ENCODE data around the gene AGPAT1.
A peak's percentile ranks its signal among the peaks of the same experiment; 100 is the strongest.

AGPAT1 gene

DNA sequence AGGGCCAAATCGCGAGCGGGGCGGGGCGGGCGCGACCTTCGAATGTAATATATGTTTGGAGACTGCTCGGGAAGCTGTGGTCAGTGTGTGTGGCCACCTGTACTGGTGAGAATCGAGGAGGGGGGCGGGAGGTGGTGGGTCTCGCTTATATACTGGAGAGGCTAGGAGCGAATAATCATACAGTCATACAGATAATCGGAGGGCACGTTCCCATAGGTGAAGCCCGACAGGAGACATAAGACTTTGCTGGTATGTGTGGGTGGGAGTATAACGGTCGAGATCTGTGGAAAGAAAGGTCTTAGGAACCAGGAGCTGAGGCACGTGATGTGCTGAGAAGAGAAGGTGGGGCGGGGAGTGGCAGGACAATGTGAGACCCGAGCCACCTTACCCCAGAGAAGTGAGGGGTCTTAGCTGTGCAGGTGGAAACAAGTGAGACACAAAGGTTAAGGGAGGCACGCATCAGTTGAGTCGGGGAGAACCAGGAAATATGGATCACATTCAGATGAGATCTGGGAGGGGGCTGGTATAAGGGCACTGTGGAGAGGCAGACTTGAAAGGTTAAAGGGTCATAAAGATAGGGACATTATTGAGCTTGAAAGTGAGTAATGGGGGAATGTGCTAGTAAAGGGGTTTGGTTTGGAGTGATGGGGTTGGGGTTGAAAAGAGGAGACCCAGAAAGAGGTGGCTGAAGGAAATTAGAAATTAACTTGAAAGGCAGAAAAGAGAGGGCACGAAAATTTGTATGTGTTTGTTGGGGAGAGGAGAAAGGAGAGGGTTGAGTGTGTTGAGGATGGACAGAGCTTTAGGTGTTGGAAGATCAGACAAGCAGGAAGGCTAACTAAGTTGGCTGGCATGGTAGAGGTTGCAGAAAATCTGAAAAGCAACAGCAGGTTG, 2.9 kb upstream of the AGPAT1 start:
- peaks cover 34% of the 10 kb centered on the region for H3K36me3 ChIP-seq (ENCODE audit: insufficient read depth, low read length)
- H3K27me3 ChIP-seq (ENCODE audit: insufficient read depth, low read length): no peaks in the 10 kb centered on the region
- peak overlapping the region; percentile 62 for H3K4me3 ChIP-seq (ENCODE audit: low read length)
- H2AFZ ChIP-seq (ENCODE audit: low read depth, low read length): no peak overlapping the region
- peaks cover 37% of the 10 kb centered on the region for H3K4me1 ChIP-seq (ENCODE audit: insufficient read depth, low read length)
- no peaks in the 10 kb centered on the region for H3K9me3 ChIP-seq (ENCODE audit: low read length)

GRCh38 chr6:32177788-32178546, 2.1 kb upstream of the AGPAT1 start, which contains the start of gene RNF5:
Gene RNF5 (plus strand): TSS chr6:32178405. CDS start chr6:32178512, 107 bp downstream.
- Histone ChIP-seq H2AFZ (ENCODE audit: low read depth, low read length) (no peak within 1 kb of the TSS), H3K4me1 (ENCODE audit: insufficient read depth, low read length) (peaks cover 37% of the 10 kb centered on the region), H3K36me3 (ENCODE audit: insufficient read depth, low read length) (peaks cover 31% of the 10 kb centered on the region), H3K27me3 (ENCODE audit: insufficient read depth, low read length) (no peaks in the 10 kb centered on the region), H3K4me3 (ENCODE audit: low read length) (peak within 1 kb of the TSS; percentile 62), H3K9me3 (ENCODE audit: low read length) (no peaks in the 10 kb centered on the region)

GRCh38 chr6:32177183-32177787, 1.4 kb upstream of the AGPAT1 start:
- no peaks in the 10 kb centered on the region for H3K27me3 ChIP-seq (ENCODE audit: insufficient read depth, low read length)
- peaks cover 24% of the 10 kb centered on the region for H3K36me3 ChIP-seq (ENCODE audit: insufficient read depth, low read length)
- no peaks in the 10 kb centered on the region for H3K9me3 ChIP-seq (ENCODE audit: low read length)
- H3K4me3 ChIP-seq (ENCODE audit: low read length): peak overlapping the region; percentile 62
- peaks cover 37% of the 10 kb centered on the region for H3K4me1 ChIP-seq (ENCODE audit: insufficient read depth, low read length)
- no peak overlapping the region for H2AFZ ChIP-seq (ENCODE audit: low read depth, low read length)

GRCh38 chr6:32176476-32177182, 745 bp upstream of the AGPAT1 start:
- Histone ChIP-seq H3K9me3 (ENCODE audit: low read length) (no peaks in the 10 kb centered on the region), H3K27me3 (ENCODE audit: insufficient read depth, low read length) (no peaks in the 10 kb centered on the region), H3K4me1 (ENCODE audit: insufficient read depth, low read length) (peaks cover 37% of the 10 kb centered on the region), H3K4me3 (ENCODE audit: low read length) (peak overlapping the region; percentile 62), H2AFZ (ENCODE audit: low read depth, low read length) (no peak overlapping the region), H3K36me3 (ENCODE audit: insufficient read depth, low read length) (peaks cover 19% of the 10 kb centered on the region)

DNA sequence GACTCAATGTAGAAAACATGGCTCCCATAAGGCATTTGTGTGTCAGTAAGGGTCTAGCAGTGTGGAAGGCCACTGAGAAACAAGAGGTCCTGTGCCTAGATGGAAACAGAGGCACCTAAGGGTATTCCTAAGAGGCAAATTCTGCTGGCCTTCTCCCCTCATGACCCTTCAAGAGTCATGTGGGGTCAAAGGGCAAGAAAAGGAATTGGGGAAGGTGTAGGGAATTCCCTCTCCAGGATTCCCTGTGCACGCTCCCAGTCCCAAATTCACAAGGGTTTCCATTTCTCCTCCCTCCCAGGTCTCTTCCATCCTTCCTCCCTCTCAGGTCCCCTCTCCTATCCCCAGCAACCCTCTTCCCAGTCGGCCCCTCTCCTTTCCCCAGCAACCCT, 568 bp downstream of the AGPAT1 start:
- Histone ChIP-seq H3K4me3 (ENCODE audit: low read length) (peak overlapping the region; percentile 62), H2AFZ (ENCODE audit: low read depth, low read length) (no peak overlapping the region), H3K4me1 (ENCODE audit: insufficient read depth, low read length) (peaks cover 37% of the 10 kb centered on the region), H3K27me3 (ENCODE audit: insufficient read depth, low read length) (no peaks in the 10 kb centered on the region), H3K36me3 (ENCODE audit: insufficient read depth, low read length) (peaks cover 23% of the 10 kb centered on the region), H3K9me3 (ENCODE audit: low read length) (no peaks in the 10 kb centered on the region)

- H2AFZ ChIP-seq (ENCODE audit: low read depth, low read length): no peak overlapping the region
- peaks cover 28% of the 10 kb centered on the region for H3K36me3 ChIP-seq (ENCODE audit: insufficient read depth, low read length)
- H3K27me3 ChIP-seq (ENCODE audit: insufficient read depth, low read length): no peaks in the 10 kb centered on the region
- H3K4me1 ChIP-seq (ENCODE audit: insufficient read depth, low read length): peaks cover 32% of the 10 kb centered on the region
- H3K4me3 ChIP-seq (ENCODE audit: low read length): peak overlapping the region; percentile 62
- no peaks in the 10 kb centered on the region for H3K9me3 ChIP-seq (ENCODE audit: low read length)
These were observed 1.5 kb downstream of the AGPAT1 start for GRCh38 chr6:32174416-32174815.

GRCh38 chr6:32173051-32173727, 2.7 kb downstream of the AGPAT1 start:
- Histone ChIP-seq H2AFZ (ENCODE audit: low read depth, low read length) (no peak overlapping the region), H3K9me3 (ENCODE audit: low read length) (no peaks in the 10 kb centered on the region), H3K4me1 (ENCODE audit: insufficient read depth, low read length) (peaks cover 23% of the 10 kb centered on the region), H3K4me3 (ENCODE audit: low read length) (no peak overlapping the region), H3K36me3 (ENCODE audit: insufficient read depth, low read length) (peaks cover 38% of the 10 kb centered on the region), H3K27me3 (ENCODE audit: insufficient read depth, low read length) (no peaks in the 10 kb centered on the region)

- H3K36me3 ChIP-seq (ENCODE audit: insufficient read depth, low read length): peaks cover 55% of the 10 kb centered on the region
- H2AFZ ChIP-seq (ENCODE audit: low read depth, low read length): no peak overlapping the region
- no peaks in the 10 kb centered on the region for H3K9me3 ChIP-seq (ENCODE audit: low read length)
- H3K27me3 ChIP-seq (ENCODE audit: insufficient read depth, low read length): no peaks in the 10 kb centered on the region
- H3K4me3 ChIP-seq (ENCODE audit: low read length): no peak overlapping the region
- peaks cover 15% of the 10 kb centered on the region for H3K4me1 ChIP-seq (ENCODE audit: insufficient read depth, low read length)
These were observed 4.7 kb downstream of the AGPAT1 start for GRCh38 chr6:32171234-32171633.

GRCh38 chr6:32170294-32170693, 5.6 kb downstream of the AGPAT1 start:
- no peaks in the 10 kb centered on the region for H3K9me3 ChIP-seq (ENCODE audit: low read length)
- H2AFZ ChIP-seq (ENCODE audit: low read depth, low read length): no peak overlapping the region
- no peaks in the 10 kb centered on the region for H3K27me3 ChIP-seq (ENCODE audit: insufficient read depth, low read length)
- H3K4me1 ChIP-seq (ENCODE audit: insufficient read depth, low read length): peaks cover 14% of the 10 kb centered on the region
- no peak overlapping the region for H3K4me3 ChIP-seq (ENCODE audit: low read length)
- H3K36me3 ChIP-seq (ENCODE audit: insufficient read depth, low read length): peaks cover 59% of the 10 kb centered on the region

GRCh38 chr6:32168807-32169591, 6.9 kb downstream of the AGPAT1 start:
- Histone ChIP-seq H3K4me1 (ENCODE audit: insufficient read depth, low read length) (peaks cover 6% of the 10 kb centered on the region), H3K36me3 (ENCODE audit: insufficient read depth, low read length) (peaks cover 54% of the 10 kb centered on the region), H3K9me3 (ENCODE audit: low read length) (no peaks in the 10 kb centered on the region), H3K27me3 (ENCODE audit: insufficient read depth, low read length) (no peaks in the 10 kb centered on the region), H2AFZ (ENCODE audit: low read depth, low read length) (no peak overlapping the region), H3K4me3 (ENCODE audit: low read length) (no peak overlapping the region)

DNA sequence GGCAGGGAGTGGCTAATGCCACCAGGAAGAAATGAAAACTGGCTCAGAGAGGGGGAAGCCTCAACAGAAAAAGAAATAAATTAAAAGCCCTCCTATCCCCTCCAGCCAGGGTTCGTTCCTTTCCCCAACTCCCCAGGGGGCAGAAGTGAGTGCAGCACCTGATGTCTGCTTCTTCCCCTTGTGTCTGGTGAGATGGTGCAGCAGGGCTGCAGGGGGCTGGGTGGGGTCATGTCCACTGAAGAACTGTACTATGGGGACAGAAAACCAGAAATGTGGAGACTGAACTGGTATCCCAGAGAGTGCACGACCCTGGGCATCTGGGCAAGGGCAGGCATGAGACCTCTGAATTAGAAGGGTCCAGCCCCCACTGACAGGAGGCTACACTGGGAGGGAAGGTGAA, 7.5 kb downstream of the AGPAT1 start:
- Histone ChIP-seq H3K4me3 (ENCODE audit: low read length) (no peak overlapping the region), H3K36me3 (ENCODE audit: insufficient read depth, low read length) (peaks cover 55% of the 10 kb centered on the region), H3K4me1 (ENCODE audit: insufficient read depth, low read length) (peaks cover 10% of the 10 kb centered on the region), H3K9me3 (ENCODE audit: low read length) (no peaks in the 10 kb centered on the region), H2AFZ (ENCODE audit: low read depth, low read length) (no peak overlapping the region), H3K27me3 (ENCODE audit: insufficient read depth, low read length) (no peaks in the 10 kb centered on the region)
